ENCODE results near the gene DIS3L2. TPM values are rescaled to one million over a fixed set of nuclear protein-coding genes. Genes with fewer than 3 reads are reported as not detected.
"Not testable (repeated sequence)": the region's sequence is repeated elsewhere in the genome, so short reads cannot be mapped to it uniquely, and the experiment has no call there.

The DIS3L2 gene
- polyA plus RNA-seq, 1 experiment: 8.2 TPM

GRCh38 chr2:232336241-232336736, 374.8 kb downstream of the DIS3L2 start:
- ChIA-PET CTCF (interaction anchor here (0.8 to 1.9 kb wide), 5 partner anchors 9 to 434 kb away, joined by 3 to 5 read pairs (median 5); no protein-coding TSS in a partner anchor), POLR2A (no interaction called here)
- no peak for TF ChIP-seq CTCF (IDR thresholded peaks at IDR 0.05; ENCODE audit: low read depth, low read length)

GRCh38 chr2:232336981-232337720, 375.6 kb downstream of the DIS3L2 start:
- no peak for DNase-seq (ENCODE audit: low read depth, low spot score)
- Histone ChIP-seq H3K27ac (ENCODE audit: low read depth, low read length) (no peak overlapping the region), H3K9me3 (ENCODE audit: control insufficient read depth, insufficient read depth, low read length) (no peaks in the 10 kb centered on the region; the same call in 1 of the 2 replicates), H3K4me3 (ENCODE audit: low read depth, low read length) (no peak overlapping the region), H3K27me3 (ENCODE audit: control insufficient read depth, insufficient read depth, low read length) (no peaks in the 10 kb centered on the region)
- ChIA-PET POLR2A (no interaction called here), CTCF (interaction anchor here (0.8 to 1.6 kb wide), 4 partner anchors 15 to 435 kb away, joined by 3 to 5 read pairs (median 4); no protein-coding TSS in a partner anchor)
- TF ChIP-seq CTCF (IDR thresholded peaks at IDR 0.05; ENCODE audit: low read depth, low read length): no peak

More at GRCh38 chr2:232336241-232336736, 374.8 kb downstream of the DIS3L2 start:
- Histone ChIP-seq H3K9me3 (ENCODE audit: control insufficient read depth, insufficient read depth, low read length) (no peaks in the 10 kb centered on the region; the same call in 1 of the 2 replicates), H3K27me3 (ENCODE audit: control insufficient read depth, insufficient read depth, low read length) (no peaks in the 10 kb centered on the region), H3K4me3 (ENCODE audit: low read depth, low read length) (no peak overlapping the region), H3K27ac (ENCODE audit: low read depth, low read length) (no peak overlapping the region)
- DNase-seq (ENCODE audit: low read depth, low spot score): no peak

- DNase-seq (ENCODE audit: low read depth, low spot score); H3K4me3 ChIP-seq (ENCODE audit: low read depth, low read length); H3K27me3 ChIP-seq (ENCODE audit: control insufficient read depth, insufficient read depth, low read length); CTCF ChIA-PET; POLR2A ChIA-PET; H3K9me3 ChIP-seq (ENCODE audit: control insufficient read depth, insufficient read depth, low read length); H3K27ac ChIP-seq (ENCODE audit: low read depth, low read length): not testable (repeated sequence)
These were observed 376.7 kb downstream of the DIS3L2 start for GRCh38 chr2:232338094-232338758.

- POLR2A ChIA-PET: no interaction called here
- CTCF ChIA-PET: no interaction called here
- Histone ChIP-seq H3K9me3 (ENCODE audit: control insufficient read depth, insufficient read depth, low read length) (no peaks in the 10 kb centered on the region; the same call in 1 of the 2 replicates), H3K27me3 (ENCODE audit: control insufficient read depth, insufficient read depth, low read length) (no peaks in the 10 kb centered on the region), H3K4me3 (ENCODE audit: low read depth, low read length) (no peak overlapping the region), H3K27ac (ENCODE audit: low read depth, low read length) (no peak overlapping the region)
- TF ChIP-seq CTCF (IDR thresholded peaks at IDR 0.05; ENCODE audit: low read depth, low read length): no peak
- DNase-seq (ENCODE audit: low read depth, low spot score): no peak
These were observed 377.2 kb downstream of the DIS3L2 start for GRCh38 chr2:232338759-232339106.

GRCh38 chr2:232339121-232340081, 377.9 kb downstream of the DIS3L2 start:
- no peak overlapping the region for H3K27ac ChIP-seq (ENCODE audit: low read depth, low read length)
- H3K9me3 ChIP-seq (ENCODE audit: control insufficient read depth, insufficient read depth, low read length): no peaks in the 10 kb centered on the region; the same call in 1 of the 2 replicates
- no peak overlapping the region for H3K4me3 ChIP-seq (ENCODE audit: low read depth, low read length)
- CTCF ChIA-PET: interaction anchor here (0.6 to 2.3 kb wide), 2 partner anchors 13 to 80 kb away, joined by 3 to 11 read pairs; no protein-coding TSS in a partner anchor
- H3K27me3 ChIP-seq (ENCODE audit: control insufficient read depth, insufficient read depth, low read length): no peaks in the 10 kb centered on the region
- POLR2A ChIA-PET: no interaction called here
- DNase-seq (ENCODE audit: low read depth, low spot score): no peak
- TF ChIP-seq CTCF (IDR thresholded peaks at IDR 0.05; ENCODE audit: low read depth, low read length): no peak

Measured in AG04450 (cell line).